Measurements from ENCODE around the gene IBA57.

IBA57 gene

GRCh38 chr1:228208831-228209551 lies 43.4 kb downstream of the IBA57 start:
- TF ChIP-seq REST (IDR thresholded peaks at IDR 0.05; ENCODE audit: insufficient read depth in 1 of 2, low read depth in 2 of 2, low read length in 2 of 2) (no peak), SIN3A (IDR thresholded peaks at IDR 0.05; ENCODE audit: borderline replicate concordance, insufficient read depth, low read length) (no peak), POLR2AphosphoS5 (IDR thresholded peaks at IDR 0.05; ENCODE audit: low read depth, low read length) (no peak), FOXP2 (optimal IDR thresholded peaks at IDR 0.05; ENCODE audit: borderline replicate concordance, extremely low read depth, extremely low read length, insufficient read depth) (no peak), TAF1 (IDR thresholded peaks at IDR 0.05; ENCODE audit: borderline replicate concordance, insufficient read depth, low read length) (no peak)

- no peak for TF ChIP-seq TAF1 (IDR thresholded peaks at IDR 0.05; ENCODE audit: borderline replicate concordance, insufficient read depth, low read length)
- no peak for TF ChIP-seq FOXP2 (optimal IDR thresholded peaks at IDR 0.05; ENCODE audit: borderline replicate concordance, extremely low read depth, extremely low read length, insufficient read depth)
These were observed 44.1 kb downstream of the IBA57 start for GRCh38 chr1:228209657-228210056.

GRCh38 chr1:228210076-228210651 lies 44.6 kb downstream of the IBA57 start:
- no peak for TF ChIP-seq TAF1 (IDR thresholded peaks at IDR 0.05; ENCODE audit: borderline replicate concordance, insufficient read depth, low read length)
- no peak for TF ChIP-seq SIN3A (IDR thresholded peaks at IDR 0.05; ENCODE audit: borderline replicate concordance, insufficient read depth, low read length)
- TF ChIP-seq FOXP2 (optimal IDR thresholded peaks at IDR 0.05; ENCODE audit: borderline replicate concordance, extremely low read depth, extremely low read length, insufficient read depth) = no peak
- no peak for TF ChIP-seq POLR2AphosphoS5 (IDR thresholded peaks at IDR 0.05; ENCODE audit: low read depth, low read length)
- TF ChIP-seq REST (IDR thresholded peaks at IDR 0.05; ENCODE audit: insufficient read depth in 1 of 2, low read depth in 2 of 2, low read length in 2 of 2) = no peak

- no peak for TF ChIP-seq REST (IDR thresholded peaks at IDR 0.05; ENCODE audit: insufficient read depth in 1 of 2, low read depth in 2 of 2, low read length in 2 of 2)
- TF ChIP-seq FOXP2 (optimal IDR thresholded peaks at IDR 0.05; ENCODE audit: borderline replicate concordance, extremely low read depth, extremely low read length, insufficient read depth) = no peak
- no peak for TF ChIP-seq POLR2AphosphoS5 (IDR thresholded peaks at IDR 0.05; ENCODE audit: low read depth, low read length)
- no peak for TF ChIP-seq TAF1 (IDR thresholded peaks at IDR 0.05; ENCODE audit: borderline replicate concordance, insufficient read depth, low read length)
- no peak for TF ChIP-seq SIN3A (IDR thresholded peaks at IDR 0.05; ENCODE audit: borderline replicate concordance, insufficient read depth, low read length)
These were observed 45.3 kb downstream of the IBA57 start for GRCh38 chr1:228210712-228211530.

GRCh38 chr1:228211531-228212414 lies 46.2 kb downstream of the IBA57 start:
- no peak for TF ChIP-seq TAF1 (IDR thresholded peaks at IDR 0.05; ENCODE audit: borderline replicate concordance, insufficient read depth, low read length)
- TF ChIP-seq SIN3A (IDR thresholded peaks at IDR 0.05; ENCODE audit: borderline replicate concordance, insufficient read depth, low read length) = no peak
- no peak for TF ChIP-seq REST (IDR thresholded peaks at IDR 0.05; ENCODE audit: insufficient read depth in 1 of 2, low read depth in 2 of 2, low read length in 2 of 2)
- no peak for TF ChIP-seq POLR2AphosphoS5 (IDR thresholded peaks at IDR 0.05; ENCODE audit: low read depth, low read length)
- TF ChIP-seq FOXP2 (optimal IDR thresholded peaks at IDR 0.05; ENCODE audit: borderline replicate concordance, extremely low read depth, extremely low read length, insufficient read depth) = no peak

Measured in PFSK-1 (cell line).